IMR-90 (cell line): ENCODE data around the gene DDC. TPM values are rescaled to one million over a fixed set of nuclear protein-coding genes. Genes with fewer than 3 reads are reported as not detected.

Source experiments
- ATAC-seq: fragments of 200-7000 bp; cut with Tn5 transposase; 2 replicates; pipeline ENCODE4 v1.9.1; 2020; ENCODE audit warnings: low read depth, mild to moderate bottlenecking, moderate library complexity
- BruUV-seq: library from RNA; stranded (reverse); fragments of 400-500 nt; replicated peaks from 2 replicates; lab custom pipeline; 2021; lab: Mats Ljungman, UMichigan
- CTCF ChIA-PET: fragments of 300-600 bp; formaldehyde crosslinking; extraction: SDS; loops from one replicate; lab custom pipeline; 2021; ENCODE audit warnings: antibody characterized with exemption; lab: Yijun Ruan, JAX
- POLR2A ChIA-PET: fragments of 300-600 bp; sonication (Branson Sonifier 250); formaldehyde crosslinking; loops from one replicate; lab custom pipeline; 2022; ENCODE audit warnings: antibody characterized with exemption; ENCODE audit not compliant: unreplicated experiment; lab: Charles Lee
- DNase-seq: peaks from one replicate; pipeline ENCODE4 v3.0.0; 2013
- H2AFZ ChIP-seq: replicated peaks from 2 replicates; pipeline ENCODE3; 2013; ENCODE audit warnings: low read length, mild to moderate bottlenecking; ENCODE audit not compliant: poor library complexity
- H2AK5ac ChIP-seq: 2 replicates; pipeline ENCODE4 v1.6.1; 2013; ENCODE audit warnings: low read depth, low read length, inconsistent platforms
- H2AK9ac ChIP-seq: replicated peaks from 2 replicates; pipeline ENCODE3; 2013; ENCODE audit warnings: mild to moderate bottlenecking, low read depth, low read length, moderate library complexity; ENCODE audit not compliant: poor library complexity
- H2BK120ac ChIP-seq: 2 replicates; pipeline ENCODE4 v1.6.1; 2013; ENCODE audit warnings: low read depth, low read length, inconsistent platforms
- H2BK15ac ChIP-seq: 3 replicates; pipeline ENCODE4 v1.6.1; 2013; ENCODE audit warnings: low read depth, low read length, inconsistent platforms
- H2BK20ac ChIP-seq: 2 replicates; pipeline ENCODE4 v1.6.1; 2013; ENCODE audit warnings: low read depth, mild to moderate bottlenecking, inconsistent platforms, low read length, moderate library complexity
- H2BK5ac ChIP-seq: 2 replicates; pipeline ENCODE4 v1.6.1; 2013; ENCODE audit warnings: mild to moderate bottlenecking, low read depth, low read length, inconsistent platforms; ENCODE audit not compliant: poor library complexity, severe bottlenecking
- H3K14ac ChIP-seq: replicated peaks from 2 replicates; pipeline ENCODE4 v1.6.1; 2013; ENCODE audit warnings: low read depth, low read length, inconsistent platforms
- H3K18ac ChIP-seq: 2 replicates; pipeline ENCODE4 v1.6.1; 2013; ENCODE audit warnings: low read depth, low read length, control low read depth
- H3K23ac ChIP-seq: 2 replicates; pipeline ENCODE4 v1.6.1; 2013; ENCODE audit warnings: low read depth, low read length, inconsistent platforms
- H3K27ac ChIP-seq: 2 replicates; pipeline ENCODE4 v1.5.1; 2013; ENCODE audit warnings: mild to moderate bottlenecking, control low read depth, low read length; ENCODE audit not compliant: insufficient read depth
- H3K27me3 ChIP-seq: 2 replicates; pipeline ENCODE4 v1.6.1; 2013; ENCODE audit warnings: low read length; ENCODE audit not compliant: control insufficient read depth, insufficient read depth
- H3K36me3 ChIP-seq: 2 replicates; pipeline ENCODE4 v1.6.1; 2013; ENCODE audit warnings: low read length, mixed read lengths; ENCODE audit not compliant: control insufficient read depth, insufficient read depth
- H3K4ac ChIP-seq: 2 replicates; pipeline ENCODE4 v1.6.1; 2013; ENCODE audit warnings: low read depth, low read length, inconsistent platforms
- H3K4me1 ChIP-seq: 2 replicates; pipeline ENCODE4 v1.6.1; 2013; ENCODE audit warnings: low read length, mixed read lengths; ENCODE audit not compliant: control insufficient read depth, insufficient read depth
- H3K4me2 ChIP-seq: 2 replicates; pipeline ENCODE4 v1.6.1; 2013; ENCODE audit warnings: low read depth, mild to moderate bottlenecking, control low read depth, low read length, moderate library complexity
- H3K4me3 ChIP-seq: 2 replicates; pipeline ENCODE4 v1.5.1; 2013; ENCODE audit warnings: low read depth, mild to moderate bottlenecking, control low read depth, low read length, moderate library complexity; ENCODE audit not compliant: insufficient read depth
- H3K56ac ChIP-seq: 2 replicates; pipeline ENCODE4 v1.6.1; 2013; ENCODE audit warnings: low read length, inconsistent platforms; ENCODE audit not compliant: insufficient read depth; ENCODE audit errors: extremely low read depth
- H3K79me1 ChIP-seq, 2 experiments: 2 replicates each; pipeline ENCODE4 v1.6.1; 2013; ENCODE audit warnings: low read length in 2 of 2, inconsistent platforms in 1 of 2, low read depth in 1 of 2
- H3K9ac ChIP-seq: 2 replicates; pipeline ENCODE4 v1.6.1; 2013; ENCODE audit warnings: low read depth, low read length, control low read depth
- H3K9me1 ChIP-seq: 2 replicates; pipeline ENCODE4 v1.6.1; 2013; ENCODE audit warnings: low read length, inconsistent platforms; ENCODE audit not compliant: insufficient read depth
- H3K9me3 ChIP-seq: 2 replicates; pipeline ENCODE4 v1.6.1; 2013; ENCODE audit warnings: low read length; ENCODE audit not compliant: control insufficient read depth, insufficient read depth
- H4K20me1 ChIP-seq: 2 replicates; pipeline ENCODE4 v1.6.1; 2013; ENCODE audit warnings: low read length, inconsistent platforms; ENCODE audit not compliant: insufficient read depth
- H4K5ac ChIP-seq: 2 replicates; pipeline ENCODE4 v1.6.1; 2013; ENCODE audit warnings: mild to moderate bottlenecking, low read depth, low read length, control low read depth
- H4K8ac ChIP-seq, 2 experiments: 2 replicates each; pipeline ENCODE4 v1.6.1; 2013; ENCODE audit warnings: low read depth in 2 of 2, low read length in 2 of 2, control low read depth in 1 of 2, inconsistent platforms in 1 of 2
- H4K91ac ChIP-seq: 2 replicates; pipeline ENCODE4 v1.6.1; 2013; ENCODE audit warnings: low read depth, low read length, inconsistent platforms; ENCODE audit not compliant: insufficient read depth
- BHLHE40 ChIP-seq: fragments of 150-350 bp; IDR thresholded peaks from 2 replicates; pipeline ENCODE4 v1.6.1; 2016; ENCODE audit warnings: mild to moderate bottlenecking, low read depth, low read length
- CEBPB ChIP-seq: IDR thresholded peaks from 2 replicates; pipeline ENCODE4 v1.6.1; 2012; ENCODE audit warnings: low read depth, low read length, improper control_type of control experiment
- CHD1 ChIP-seq: IDR thresholded peaks from 2 replicates; pipeline ENCODE4 v1.6.1; 2012; ENCODE audit warnings: low read depth, low read length, improper control_type of control experiment
- FOS ChIP-seq: fragments of 150-350 bp; IDR thresholded peaks from 2 replicates; pipeline ENCODE4 v1.6.1; 2016; ENCODE audit warnings: low read depth, low read length
- MAFK ChIP-seq: IDR thresholded peaks from 2 replicates; pipeline ENCODE4 v1.6.1; 2012; ENCODE audit warnings: low read depth, low read length, improper control_type of control experiment
- MAZ ChIP-seq: IDR thresholded peaks from 2 replicates; pipeline ENCODE4 v1.6.1; 2012; ENCODE audit warnings: low read depth, mild to moderate bottlenecking, low read length, improper control_type of control experiment, moderate library complexity, borderline replicate concordance
- MXI1 ChIP-seq: IDR thresholded peaks from 2 replicates; pipeline ENCODE4 v1.6.1; 2012; ENCODE audit warnings: low read depth, mild to moderate bottlenecking, low read length, moderate library complexity, borderline replicate concordance
- NFE2L2 ChIP-seq: fragments of 150-350 bp; IDR thresholded peaks from 2 replicates; pipeline ENCODE4 v1.6.1; 2016; ENCODE audit warnings: low read depth, mild to moderate bottlenecking, low read length
- POLR2A ChIP-seq: IDR thresholded peaks from 2 replicates; pipeline ENCODE4 v1.6.1; 2012; ENCODE audit warnings: mild to moderate bottlenecking, low read depth, low read length
- RAD21 ChIP-seq: IDR thresholded peaks from 2 replicates; pipeline ENCODE4 v1.6.1; 2012; ENCODE audit warnings: low read length, improper control_type of control experiment
- RCOR1 ChIP-seq: IDR thresholded peaks from 2 replicates; pipeline ENCODE4 v1.6.1; 2012; ENCODE audit warnings: mild to moderate bottlenecking, low read length, improper control_type of control experiment; ENCODE audit not compliant: insufficient replicate concordance
- RFX5 ChIP-seq: IDR thresholded peaks from 2 replicates; pipeline ENCODE4 v1.8.0; 2012; ENCODE audit warnings: low read depth, mild to moderate bottlenecking, low read length, moderate library complexity
- SMC3 ChIP-seq: fragments of 150-350 bp; IDR thresholded peaks from 2 replicates; pipeline ENCODE4 v1.6.1; 2016; ENCODE audit warnings: low read depth, mild to moderate bottlenecking, antibody characterized with exemption, low read length, moderate library complexity
- WGBS, 2 experiments: methylation state at CpG; one replicate each; pipeline versions ENCODE4 v1.1.5 to v1.1.7; 2013; ENCODE audit warnings: missing lambda C conversion rate in 2 of 2; ENCODE audit not compliant: insufficient read length in 1 of 2; ENCODE audit errors: extremely low coverage in 2 of 2; 5-methylcytosine and 5-hydroxymethylcytosine counted together
- dilution Hi-C: fragments of 300-500 bp; cut with HindIII; formaldehyde crosslinking; loops from one replicate; pipeline ENCODE4 v1.14.3; 2018; ENCODE audit warnings: low sequenced_read_pairs; ENCODE audit not compliant: unreplicated experiment
- in situ Hi-C: fragments of 300-500 bp; cut with MboI; formaldehyde crosslinking; loops from 3 replicates; pipeline ENCODE4 v1.14.3; 2019; ENCODE audit warnings: low sequenced_read_pairs, inconsistent platforms, mixed read lengths
- intact Hi-C: fragments of 100-400 bp; cut with micrococcal nuclease; formaldehyde crosslinking; loops from 2 replicates; pipeline ENCODE4 v1.10.0; 2022
- polyA plus RNA-seq, 3 experiments: library from polyadenylated mRNA; depleted of rRNA; stranded (reverse); fragments of >200 nt; gene quantifications; 2 replicates each; pipeline ENCODE4 v1.2.3, GENCODE V29; 2012; ENCODE audit warnings: low replicate concordance in 1 of 3
- total RNA-seq: library from RNA; depleted of rRNA; stranded (reverse); fragments of >200 nt; gene quantifications from 2 replicates; pipeline ENCODE4 v1.2.3, GENCODE V29; 2012
- TF ChIP-seq, protein P1 (sequence below): fragments of 150-350 bp; IDR thresholded peaks from 2 replicates; pipeline ENCODE4 v1.6.1; 2016; ENCODE audit warnings: low read depth, mild to moderate bottlenecking, low read length, moderate library complexity, borderline replicate concordance
- TF ChIP-seq, protein P2 (sequence below): fragments of 150-350 bp; IDR thresholded peaks from 2 replicates; pipeline ENCODE4 v1.6.1; 2017; ENCODE audit warnings: mild to moderate bottlenecking, antibody characterized with exemption, low read length, low read depth
- TF ChIP-seq, protein P3 (sequence below): conservative IDR thresholded peaks from 2 replicates; pipeline ENCODE4 v1.5.1; 2012; ENCODE audit warnings: mild to moderate bottlenecking, low read depth, low read length, improper control_type of control experiment

Gene DDC
- total and polyA plus RNA-seq, 2 of the 4 experiments (the other 2 are of a cell fraction), result not detected

DNA sequence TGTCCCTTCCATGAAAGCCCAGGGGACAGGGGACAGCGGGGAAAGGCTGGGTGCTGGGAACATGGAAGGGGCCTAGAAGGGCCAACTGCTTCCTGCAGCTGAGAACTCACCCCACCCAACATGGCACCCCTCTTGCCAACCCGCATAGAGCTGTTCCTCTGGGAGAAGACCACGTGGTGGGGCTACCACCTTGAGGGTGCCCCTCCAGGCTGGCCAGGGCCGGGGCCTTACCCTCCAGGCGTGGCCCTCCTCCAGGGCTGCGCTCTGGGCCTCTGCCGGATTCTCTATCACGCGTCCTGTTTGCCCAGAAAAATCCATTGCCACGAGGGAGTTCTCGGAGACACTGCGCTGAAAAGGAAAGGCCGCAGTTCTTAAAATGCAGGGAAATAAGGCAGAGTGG is 39.9 kb upstream of the DDC start:
- no TSS peak for BruUV-seq
- no peak overlapping the region for H2AK9ac ChIP-seq
- H3K4me2 ChIP-seq, result no peak overlapping the region
- no peak overlapping the region for H2BK120ac ChIP-seq
- WGBS, 2 experiments, result no CpG with 5 or more reads among the region's 13 CpGs
- no peak overlapping the region for H2BK15ac ChIP-seq
- H3K36me3 ChIP-seq, result peaks cover 30% of the 10 kb centered on the region
- TF ChIP-seq MAFK, result no peak
- TF ChIP-seq CHD1, result no peak
- no peak for TF ChIP-seq NFE2L2
- TF ChIP-seq RAD21, result no peak
- no peak for TF ChIP-seq FOS
- no peak for TF ChIP-seq CEBPB
- TF ChIP-seq RCOR1, result no peak
- TF ChIP-seq, protein P1, sequence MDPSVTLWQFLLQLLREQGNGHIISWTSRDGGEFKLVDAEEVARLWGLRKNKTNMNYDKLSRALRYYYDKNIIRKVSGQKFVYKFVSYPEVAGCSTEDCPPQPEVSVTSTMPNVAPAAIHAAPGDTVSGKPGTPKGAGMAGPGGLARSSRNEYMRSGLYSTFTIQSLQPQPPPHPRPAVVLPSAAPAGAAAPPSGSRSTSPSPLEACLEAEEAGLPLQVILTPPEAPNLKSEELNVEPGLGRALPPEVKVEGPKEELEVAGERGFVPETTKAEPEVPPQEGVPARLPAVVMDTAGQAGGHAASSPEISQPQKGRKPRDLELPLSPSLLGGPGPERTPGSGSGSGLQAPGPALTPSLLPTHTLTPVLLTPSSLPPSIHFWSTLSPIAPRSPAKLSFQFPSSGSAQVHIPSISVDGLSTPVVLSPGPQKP, result no peak
- TF ChIP-seq, protein P2, sequence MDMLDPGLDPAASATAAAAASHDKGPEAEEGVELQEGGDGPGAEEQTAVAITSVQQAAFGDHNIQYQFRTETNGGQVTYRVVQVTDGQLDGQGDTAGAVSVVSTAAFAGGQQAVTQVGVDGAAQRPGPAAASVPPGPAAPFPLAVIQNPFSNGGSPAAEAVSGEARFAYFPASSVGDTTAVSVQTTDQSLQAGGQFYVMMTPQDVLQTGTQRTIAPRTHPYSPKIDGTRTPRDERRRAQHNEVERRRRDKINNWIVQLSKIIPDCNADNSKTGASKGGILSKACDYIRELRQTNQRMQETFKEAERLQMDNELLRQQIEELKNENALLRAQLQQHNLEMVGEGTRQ, result no peak
- TF ChIP-seq, protein P3, sequence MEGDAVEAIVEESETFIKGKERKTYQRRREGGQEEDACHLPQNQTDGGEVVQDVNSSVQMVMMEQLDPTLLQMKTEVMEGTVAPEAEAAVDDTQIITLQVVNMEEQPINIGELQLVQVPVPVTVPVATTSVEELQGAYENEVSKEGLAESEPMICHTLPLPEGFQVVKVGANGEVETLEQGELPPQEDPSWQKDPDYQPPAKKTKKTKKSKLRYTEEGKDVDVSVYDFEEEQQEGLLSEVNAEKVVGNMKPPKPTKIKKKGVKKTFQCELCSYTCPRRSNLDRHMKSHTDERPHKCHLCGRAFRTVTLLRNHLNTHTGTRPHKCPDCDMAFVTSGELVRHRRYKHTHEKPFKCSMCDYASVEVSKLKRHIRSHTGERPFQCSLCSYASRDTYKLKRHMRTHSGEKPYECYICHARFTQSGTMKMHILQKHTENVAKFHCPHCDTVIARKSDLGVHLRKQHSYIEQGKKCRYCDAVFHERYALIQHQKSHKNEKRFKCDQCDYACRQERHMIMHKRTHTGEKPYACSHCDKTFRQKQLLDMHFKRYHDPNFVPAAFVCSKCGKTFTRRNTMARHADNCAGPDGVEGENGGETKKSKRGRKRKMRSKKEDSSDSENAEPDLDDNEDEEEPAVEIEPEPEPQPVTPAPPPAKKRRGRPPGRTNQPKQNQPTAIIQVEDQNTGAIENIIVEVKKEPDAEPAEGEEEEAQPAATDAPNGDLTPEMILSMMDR, result no peak
- TF ChIP-seq POLR2A, result no peak
- TF ChIP-seq BHLHE40, result no peak
- TF ChIP-seq SMC3, result no peak
- no peak for TF ChIP-seq MXI1
- no peak for TF ChIP-seq MAZ
- TF ChIP-seq RFX5, result no peak
- no peaks in the 10 kb centered on the region for H3K79me1 ChIP-seq
- no peak overlapping the region for H2AFZ ChIP-seq
- no peak overlapping the region for H4K5ac ChIP-seq
- H4K91ac ChIP-seq, result no peak overlapping the region
- POLR2A ChIA-PET, result no interaction called here
- no peak overlapping the region for H3K18ac ChIP-seq
- no peak overlapping the region for H3K23ac ChIP-seq
- CTCF ChIA-PET, result no interaction called here
- intact Hi-C loops (loop anchor here (10.0 kb wide), 1 partner anchor 460 kb away; no protein-coding TSS in a partner anchor), dilution Hi-C loops (no loop called here), in situ Hi-C loops (no loop called here)
- no peak overlapping the region for H3K14ac ChIP-seq
- no peak overlapping the region for H2BK5ac ChIP-seq
- H4K20me1 ChIP-seq, result no peaks in the 10 kb centered on the region
- no peak overlapping the region for H3K4ac ChIP-seq
- H4K8ac ChIP-seq, result no peak overlapping the region
- H3K27me3 ChIP-seq, result no peaks in the 10 kb centered on the region
- H3K56ac ChIP-seq, result no peak overlapping the region
- no peaks in the 10 kb centered on the region for H3K4me1 ChIP-seq
- H3K9ac ChIP-seq, result no peak overlapping the region
- H3K27ac ChIP-seq, result no peak overlapping the region
- H2AK5ac ChIP-seq, result no peak overlapping the region
- ATAC-seq, result no peak
- H3K9me1 ChIP-seq, result peaks cover 5% of the 10 kb centered on the region; the same call in 1 of the 2 replicates
- DNase-seq, result no peak
- no peak overlapping the region for H2BK20ac ChIP-seq
- H3K4me3 ChIP-seq, result no peak overlapping the region
- no peaks in the 10 kb centered on the region for H3K9me3 ChIP-seq
